ENCODE measurements around the gene UNC45B.

- TF ChIP-seq POLR2AphosphoS5 (IDR thresholded peaks at IDR 0.05; ENCODE audit: low read depth) (no peak), REST (IDR thresholded peaks at IDR 0.05; ENCODE audit: insufficient replicate concordance, low read depth) (no peak), CTCF (IDR thresholded peaks at IDR 0.05; ENCODE audit: insufficient read depth, low read length) (no peak), GABPA (IDR thresholded peaks at IDR 0.05; ENCODE audit: low read depth) (no peak)
Measured at GRCh38 chr17:35163886-35164285, 16.3 kb downstream of the UNC45B start.
